K562 (cell line): ENCODE data around the gene ZNF324B. TPM values are rescaled to one million over a fixed set of nuclear protein-coding genes. Genes with fewer than 3 reads are reported as not detected.

Experiments used
- DNMT1 ChIP-seq: fragments of 450-650 bp; IDR thresholded peaks from 2 replicates; pipeline ENCODE4 v1.6.1; 2016; ENCODE audit warnings: antibody characterized with exemption, mild to moderate bottlenecking
- ELF1 ChIP-seq: fragments of 200-800 bp; sonication (Bioruptor generic); IDR thresholded peaks from 2 replicates; pipeline ENCODE4 v1.6.1; 2016; ENCODE audit warnings: missing genetic modification characterization, missing compliant biosample characterization
- ETV6 ChIP-seq, 3 experiments: fragments of 150-350 bp in 1 of 3; sonication (generic) in 1 of 3; formaldehyde crosslinking in 1 of 3; IDR thresholded peaks; 2 replicates each; pipeline versions ENCODE4 v1.6.1 to v1.8.0; 2014 to 2022; ENCODE audit warnings: borderline replicate concordance in 2 of 3, low read depth in 2 of 3, antibody characterized with exemption in 1 of 3, low read length in 1 of 3, mild to moderate bottlenecking in 1 of 3, missing genetic modification reagents in 1 of 3
- JUND ChIP-seq, 2 experiments: IDR thresholded peaks; 2 replicates in 1 of 2; 3 replicates in 1 of 2; pipeline ENCODE4 v1.6.1; 2011; ENCODE audit warnings: borderline replicate concordance in 2 of 2, low read depth in 2 of 2, low read length in 2 of 2, improper control_type of control experiment in 1 of 2, missing biosample characterization in 1 of 2, missing genetic modification characterization in 1 of 2, missing genetic modification reagents in 1 of 2
- KDM2B ChIP-seq: fragments of 250-450 bp; sonication (Bioruptor Pico); IDR thresholded peaks from 2 replicates; pipeline ENCODE4 v1.8.0; 2021; ENCODE audit warnings: mild to moderate bottlenecking, moderate library complexity
- MEIS2 ChIP-seq: fragments of 450-650 bp; IDR thresholded peaks from 2 replicates; pipeline ENCODE4 v1.6.1; 2014; ENCODE audit warnings: mild to moderate bottlenecking; ENCODE audit not compliant: partially characterized antibody
- MTA1 ChIP-seq: fragments of 450-650 bp; IDR thresholded peaks from 2 replicates; pipeline ENCODE4 v1.6.1; 2017; ENCODE audit warnings: borderline replicate concordance
- MTA3 ChIP-seq: fragments of 450-650 bp; formaldehyde crosslinking; IDR thresholded peaks from 2 replicates; pipeline ENCODE4 v1.6.1; 2017; ENCODE audit warnings: mild to moderate bottlenecking, borderline replicate concordance
- NEUROD1 ChIP-seq: fragments of 150-350 bp; IDR thresholded peaks from 2 replicates; pipeline ENCODE4 v1.6.1; 2014; ENCODE audit warnings: borderline replicate concordance, low read length, low read depth; ENCODE audit not compliant: partially characterized antibody
- NR2C2 ChIP-seq, 2 experiments: fragments of 200-800 bp in 1 of 2; sonication (Bioruptor generic) in 1 of 2; sonication (generic) in 1 of 2; formaldehyde crosslinking in 1 of 2; IDR thresholded peaks; 2 replicates each; pipeline versions ENCODE4 v1.6.1 to v1.8.0; 2016 to 2022; ENCODE audit warnings: mild to moderate bottlenecking in 1 of 2, missing compliant biosample characterization in 1 of 2, missing genetic modification characterization in 1 of 2, missing genetic modification reagents in 1 of 2
- PCBP2 ChIP-seq: fragments of 200-400 bp; formaldehyde crosslinking; IDR thresholded peaks from 2 replicates; pipeline ENCODE4 v1.6.1; 2018; ENCODE audit warnings: low read length, low read depth, mild to moderate bottlenecking, moderate library complexity; ENCODE audit not compliant: poor library complexity, severe bottlenecking
- POLR2G ChIP-seq: fragments of 200-400 bp; formaldehyde crosslinking; IDR thresholded peaks from 2 replicates; pipeline ENCODE4 v1.6.1; 2017; ENCODE audit warnings: low read depth, mild to moderate bottlenecking, antibody characterized with exemption, low read length, moderate library complexity
- PPARD ChIP-seq: fragments of 250-450 bp; sonication (Bioruptor Pico); IDR thresholded peaks from 2 replicates; pipeline ENCODE4 v1.8.0; 2022; ENCODE audit warnings: inconsistent platforms, mild to moderate bottlenecking, moderate library complexity
- TBP ChIP-seq: optimal IDR thresholded peaks from 2 replicates; pipeline ENCODE3; 2011; ENCODE audit warnings: low read depth, low read length, improper control_type of control experiment
- YY1 ChIP-seq, 3 experiments: IDR thresholded peaks; 2 replicates each; pipeline ENCODE4 v1.6.1; 2011; ENCODE audit warnings: low read length in 2 of 3, mild to moderate bottlenecking in 2 of 3, moderate library complexity in 2 of 3, borderline replicate concordance in 1 of 3, control low read depth in 1 of 3, low read depth in 1 of 3; ENCODE audit not compliant: insufficient read depth in 3 of 3, insufficient replicate concordance in 2 of 3, control insufficient read depth in 1 of 3, insufficient read length in 1 of 3; ENCODE audit errors: extremely low read depth in 1 of 3
- ZNF197 ChIP-seq: fragments of 200-800 bp; sonication (Bioruptor generic); IDR thresholded peaks from 2 replicates; pipeline ENCODE4 v1.6.1; 2016; ENCODE audit warnings: low read depth, missing genetic modification characterization, missing compliant biosample characterization
- ZNF41 ChIP-seq: fragments of 250-450 bp; sonication (Bioruptor Pico); conservative IDR thresholded peaks from 2 replicates; pipeline ENCODE4 v1.4.0; 2020; ENCODE audit warnings: mild to moderate bottlenecking
- polyA plus RNA-seq, 8 experiments: library from polyadenylated mRNA; depleted of rRNA in 4 of 8; stranded (reverse) in 5 of 8; unstranded in 3 of 8; fragments of >200 nt; fragmentation: Nextera tagmentation in 2 of 8; fragmentation: Illumina TruSeq in 1 of 8; extraction: Ambion mirVana in 2 of 8; extraction: Trizol in 1 of 8; gene quantifications; 2 replicates each; pipeline versions ENCODE4 v1.2.1 to v1.2.3, GENCODE V29; 2011 to 2014; ENCODE audit warnings: inconsistent platforms in 1 of 8, missing spikeins in 1 of 8
- total RNA-seq, 7 experiments: library from RNA; depleted of rRNA in 6 of 7; stranded (reverse); fragments of >200 nt in 6 of 7; fragmentation: Illumina TruSeq in 2 of 7; extraction: Trizol in 2 of 7; gene quantifications; 2 replicates each; pipeline versions ENCODE4 v1.2.1 to v1.2.3, GENCODE V29; 2011 to 2021; ENCODE audit warnings: low replicate concordance in 1 of 7
- TF ChIP-seq, protein P1 (sequence below): fragments of 250-450 bp; sonication (Bioruptor Pico); IDR thresholded peaks from 2 replicates; pipeline ENCODE4 v1.4.0; 2020; ENCODE audit warnings: mild to moderate bottlenecking
- TF ChIP-seq, protein P2 (sequence below): sonication (generic); formaldehyde crosslinking; IDR thresholded peaks from 2 replicates; pipeline ENCODE4 v1.9.0; 2022; ENCODE audit warnings: mild to moderate bottlenecking, missing genetic modification reagents
- TF ChIP-seq, protein P3 (sequence below), 3 experiments: IDR thresholded peaks in 2 of 3; conservative IDR thresholded peaks in 1 of 3; 2 replicates each; pipeline ENCODE4 v1.5.1; 2011 to 2012; ENCODE audit warnings: low read length in 3 of 3, mild to moderate bottlenecking in 3 of 3, control low read depth in 2 of 3, improper control_type of control experiment in 1 of 3, inconsistent platforms in 1 of 3, low read depth in 1 of 3, mixed read lengths in 1 of 3, moderate library complexity in 1 of 3; ENCODE audit not compliant: insufficient read depth in 2 of 3

ZNF324B gene
- total and polyA plus RNA-seq, 9 of the 15 experiments (the other 6 are each of a cell fraction or from before 2014, with no cell fraction given), result 0.20 to 13.5 (median 5.7) TPM

DNA sequence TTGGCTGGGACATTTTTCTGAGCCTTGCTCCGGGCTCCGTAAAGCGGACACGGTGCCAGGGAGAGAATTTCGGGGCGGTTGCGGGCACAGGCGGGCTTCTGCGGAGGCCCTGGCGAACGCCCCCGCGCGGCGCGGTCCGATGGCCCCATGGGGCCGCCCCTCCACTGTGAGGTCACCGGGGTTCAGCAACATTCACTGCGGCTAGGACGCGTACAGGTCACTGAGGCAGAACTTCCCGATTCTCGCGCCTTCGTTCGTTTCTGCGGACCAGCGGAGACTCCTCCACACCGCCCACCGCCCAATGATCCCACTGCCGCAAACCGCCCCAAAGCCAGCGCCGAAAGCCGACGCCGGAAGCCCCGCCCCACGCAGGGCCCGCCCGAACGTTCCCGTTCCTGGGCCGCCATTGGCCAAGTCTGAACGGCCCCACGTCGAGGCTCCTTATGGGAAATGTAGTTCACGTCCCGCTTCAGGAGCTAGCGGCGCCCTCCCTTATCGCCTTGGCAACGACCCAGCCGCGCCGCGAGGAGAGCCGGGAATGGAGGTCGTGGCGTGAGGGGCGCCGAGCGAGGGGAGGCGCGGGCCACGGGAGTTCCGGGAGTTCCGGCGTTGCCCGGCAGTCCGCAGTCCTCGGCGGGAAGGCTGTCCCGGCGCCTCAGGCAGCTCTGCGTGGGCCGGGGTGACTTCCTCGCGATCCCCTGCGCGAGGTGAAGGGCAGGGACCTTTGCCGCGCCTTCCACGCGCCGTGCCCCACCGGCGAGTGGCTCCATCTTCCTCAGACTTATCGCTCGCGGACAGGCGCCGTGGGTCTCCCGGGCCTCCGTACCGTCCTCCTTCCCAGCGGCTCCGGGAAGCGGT, 43.0 kb upstream of the ZNF324B start, which contains the start of gene ZNF584 (continued):
- TF ChIP-seq MTA3 (peak; percentile 51), ELF1 (tag) (peak; percentile 27; the same call in 1 of the 2 replicates), DNMT1 (peak; percentile 20; the same call in 1 of the 2 replicates), ZNF197 (no peak), ETV6 (IDR thresholded peaks at IDR 0.05; ENCODE audit: borderline replicate concordance in 1 of 2, low read depth in 2 of 2, low read length in 1 of 2) (no peak), ETV6 (CRISPR knock-in tag; IDR thresholded peaks at IDR 0.05; ENCODE audit: borderline replicate concordance) (0 out of 2 replicates have a peak, but pooled peaks have one; percentile 41), MEIS2 (peak; percentile 33), TBP (peak; percentile 91), YY1 (IDR thresholded peaks at IDR 0.05; ENCODE audit: borderline replicate concordance in 1 of 3, control insufficient read depth in 1 of 3, extremely low read depth in 1 of 3, insufficient read depth in 3 of 3, insufficient read length in 1 of 3, insufficient replicate concordance in 2 of 3, low read depth in 1 of 3, low read length in 2 of 3) (peak; percentile 24 to 76 (median 71)), MTA1 (0 out of 2 replicates have a peak, but pooled peaks have one; percentile 28), KDM2B (CRISPR knock-in tag) (no peak), NR2C2 (CRISPR knock-in tag; IDR thresholded peaks at IDR 0.05) (peak; percentile 55), NR2C2 (tag; IDR thresholded peaks at IDR 0.05) (peak; percentile 96), NEUROD1 (no peak), POLR2G (peak; percentile 93), ZNF41 (CRISPR knock-in tag) (no peak), JUND (IDR thresholded peaks at IDR 0.05; ENCODE audit: borderline replicate concordance, low read depth, low read length) (peak; percentile 69), JUND (tag; IDR thresholded peaks at IDR 0.05; ENCODE audit: borderline replicate concordance, low read depth, low read length) (no peak), PPARD (CRISPR knock-in tag) (no peak), PCBP2 (no peak)
- TF ChIP-seq, protein P1, sequence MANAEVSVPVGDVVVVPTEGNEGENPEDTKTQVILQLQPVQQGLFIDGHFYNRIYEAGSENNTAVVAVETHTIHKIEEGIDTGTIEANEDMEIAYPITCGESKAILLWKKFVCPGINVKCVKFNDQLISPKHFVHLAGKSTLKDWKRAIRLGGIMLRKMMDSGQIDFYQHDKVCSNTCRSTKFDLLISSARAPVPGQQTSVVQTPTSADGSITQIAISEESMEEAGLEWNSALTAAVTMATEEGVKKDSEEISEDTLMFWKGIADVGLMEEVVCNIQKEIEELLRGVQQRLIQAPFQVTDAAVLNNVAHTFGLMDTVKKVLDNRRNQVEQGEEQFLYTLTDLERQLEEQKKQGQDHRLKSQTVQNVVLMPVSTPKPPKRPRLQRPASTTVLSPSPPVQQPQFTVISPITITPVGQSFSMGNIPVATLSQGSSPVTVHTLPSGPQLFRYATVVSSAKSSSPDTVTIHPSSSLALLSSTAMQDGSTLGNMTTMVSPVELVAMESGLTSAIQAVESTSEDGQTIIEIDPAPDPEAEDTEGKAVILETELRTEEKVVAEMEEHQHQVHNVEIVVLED, result peak; percentile 97
- TF ChIP-seq, protein P2, sequence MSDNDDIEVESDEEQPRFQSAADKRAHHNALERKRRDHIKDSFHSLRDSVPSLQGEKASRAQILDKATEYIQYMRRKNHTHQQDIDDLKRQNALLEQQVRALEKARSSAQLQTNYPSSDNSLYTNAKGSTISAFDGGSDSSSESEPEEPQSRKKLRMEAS, result peak; percentile 40; the same call in 1 of the 2 replicates
- TF ChIP-seq, protein P3, sequence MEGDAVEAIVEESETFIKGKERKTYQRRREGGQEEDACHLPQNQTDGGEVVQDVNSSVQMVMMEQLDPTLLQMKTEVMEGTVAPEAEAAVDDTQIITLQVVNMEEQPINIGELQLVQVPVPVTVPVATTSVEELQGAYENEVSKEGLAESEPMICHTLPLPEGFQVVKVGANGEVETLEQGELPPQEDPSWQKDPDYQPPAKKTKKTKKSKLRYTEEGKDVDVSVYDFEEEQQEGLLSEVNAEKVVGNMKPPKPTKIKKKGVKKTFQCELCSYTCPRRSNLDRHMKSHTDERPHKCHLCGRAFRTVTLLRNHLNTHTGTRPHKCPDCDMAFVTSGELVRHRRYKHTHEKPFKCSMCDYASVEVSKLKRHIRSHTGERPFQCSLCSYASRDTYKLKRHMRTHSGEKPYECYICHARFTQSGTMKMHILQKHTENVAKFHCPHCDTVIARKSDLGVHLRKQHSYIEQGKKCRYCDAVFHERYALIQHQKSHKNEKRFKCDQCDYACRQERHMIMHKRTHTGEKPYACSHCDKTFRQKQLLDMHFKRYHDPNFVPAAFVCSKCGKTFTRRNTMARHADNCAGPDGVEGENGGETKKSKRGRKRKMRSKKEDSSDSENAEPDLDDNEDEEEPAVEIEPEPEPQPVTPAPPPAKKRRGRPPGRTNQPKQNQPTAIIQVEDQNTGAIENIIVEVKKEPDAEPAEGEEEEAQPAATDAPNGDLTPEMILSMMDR (IDR thresholded peaks at IDR 0.05 in 2 of 3, conservative IDR thresholded peaks at IDR 0.05 in 1 of 3; ENCODE audit: insufficient read depth in 2 of 3, low read depth in 1 of 3, low read length in 3 of 3), result peak in 1 of 3 experiments; percentile 32; a peak in 3 of 6 replicates
